ENCODE data around the gene OR51F1. TPM values are rescaled to one million over a fixed set of nuclear protein-coding genes. Genes with fewer than 3 reads are reported as not detected.

The OR51F1 gene
- total RNA-seq, 1 donor, result not detected

- no peak overlapping the region for H3K4me3 ChIP-seq (ENCODE audit: low read depth, low read length)
- no peak for DNase-seq (ENCODE audit: low read depth)
- TF ChIP-seq CTCF (IDR thresholded peaks at IDR 0.05; ENCODE audit: insufficient read depth, low read depth, low read length), result no peak
Measured at GRCh38 chr11:4782454-4782853, 12.7 kb upstream of the OR51F1 start.

GRCh38 chr11:4768094-4768493 is 1.6 kb downstream of the OR51F1 start:
- no peak overlapping the region for H3K4me3 ChIP-seq (ENCODE audit: low read depth, low read length)
- no peak for DNase-seq (ENCODE audit: low read depth)
- no peak for TF ChIP-seq CTCF (IDR thresholded peaks at IDR 0.05; ENCODE audit: insufficient read depth, low read depth, low read length)

- DNase-seq (ENCODE audit: low read depth), result no peak
- no peak overlapping the region for H3K4me3 ChIP-seq (ENCODE audit: low read depth, low read length)
- no peak for TF ChIP-seq CTCF (IDR thresholded peaks at IDR 0.05; ENCODE audit: insufficient read depth, low read depth, low read length)
Measured at GRCh38 chr11:4766420-4767043, 3.2 kb downstream of the OR51F1 start.

- no peak for DNase-seq (ENCODE audit: low read depth)
- no peak for TF ChIP-seq CTCF (IDR thresholded peaks at IDR 0.05; ENCODE audit: insufficient read depth, low read depth, low read length)
- no peak overlapping the region for H3K4me3 ChIP-seq (ENCODE audit: low read depth, low read length)
Measured at GRCh38 chr11:4763096-4763495, 6.6 kb downstream of the OR51F1 start.

- DNase-seq (ENCODE audit: low read depth), result no peak
- TF ChIP-seq CTCF (IDR thresholded peaks at IDR 0.05; ENCODE audit: insufficient read depth, low read depth, low read length), result no peak
- H3K4me3 ChIP-seq (ENCODE audit: low read depth, low read length), result no peak overlapping the region
Measured at GRCh38 chr11:4751201-4751600, 18.5 kb downstream of the OR51F1 start.

- TF ChIP-seq CTCF (IDR thresholded peaks at IDR 0.05; ENCODE audit: insufficient read depth, low read depth, low read length), result no peak
- H3K4me3 ChIP-seq (ENCODE audit: low read depth, low read length), result no peak overlapping the region
- DNase-seq (ENCODE audit: low read depth), result no peak
Measured at GRCh38 chr11:4748438-4748837, 21.3 kb downstream of the OR51F1 start.

GRCh38 chr11:4740735-4741134 is 29.0 kb downstream of the OR51F1 start:
- no peak for TF ChIP-seq CTCF (IDR thresholded peaks at IDR 0.05; ENCODE audit: insufficient read depth, low read depth, low read length)

More at GRCh38 chr11:4740735-4741134, 29.0 kb downstream of the OR51F1 start:
- no peak for DNase-seq (ENCODE audit: low read depth)
- H3K4me3 ChIP-seq (ENCODE audit: low read depth, low read length), result no peak overlapping the region

Data from fibroblast of villous mesenchyme (primary cell).